SIG-M5 (cell line): Measurements from ENCODE around the gene LRRC37A.
A peak's percentile ranks its signal among the peaks of the same experiment; 100 is the strongest.
"Not testable (repeated sequence)": the region's sequence is repeated elsewhere in the genome, so short reads cannot be mapped to it uniquely, and the experiment has no call there.

Source experiments
- DNase-seq: peaks from one replicate; lab custom pipeline; 2025; lab: John Stamatoyannopoulos, UW

Gene LRRC37A

DNA sequence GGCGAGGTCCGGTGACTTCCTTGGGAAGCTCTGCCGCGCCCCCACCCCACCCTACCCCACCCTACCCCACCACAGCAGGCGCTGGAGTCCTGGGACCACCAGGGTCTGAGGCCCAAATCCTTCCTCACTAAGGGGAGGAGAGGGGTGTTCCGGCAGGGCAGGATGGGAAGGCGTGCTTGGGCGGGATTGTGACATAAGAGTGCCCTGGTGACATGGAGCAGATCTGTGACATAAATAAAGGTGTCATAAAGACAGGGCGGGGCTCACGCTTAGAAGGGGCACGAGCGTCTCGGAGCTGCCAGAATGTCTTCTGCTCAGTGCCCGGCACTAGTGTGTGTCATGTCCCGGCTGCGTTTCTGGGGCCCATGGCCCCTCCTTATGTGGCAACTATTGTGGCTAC, at the start of gene LRRC37A:
Gene LRRC37A, plus strand, starts transcription at position 301 of the 400 bp plus-strand sequence. Its CDS starts 3 bp downstream, at position 304.
- not testable (repeated sequence) for DNase-seq

- DNase-seq = not testable (repeated sequence)
Measured at GRCh38 chr17:46249153-46249552, 45.8 kb upstream of the LRRC37A start.

- DNase-seq = not testable (repeated sequence)
Measured at GRCh38 chr17:46252804-46253203, 42.1 kb upstream of the LRRC37A start.

DNA sequence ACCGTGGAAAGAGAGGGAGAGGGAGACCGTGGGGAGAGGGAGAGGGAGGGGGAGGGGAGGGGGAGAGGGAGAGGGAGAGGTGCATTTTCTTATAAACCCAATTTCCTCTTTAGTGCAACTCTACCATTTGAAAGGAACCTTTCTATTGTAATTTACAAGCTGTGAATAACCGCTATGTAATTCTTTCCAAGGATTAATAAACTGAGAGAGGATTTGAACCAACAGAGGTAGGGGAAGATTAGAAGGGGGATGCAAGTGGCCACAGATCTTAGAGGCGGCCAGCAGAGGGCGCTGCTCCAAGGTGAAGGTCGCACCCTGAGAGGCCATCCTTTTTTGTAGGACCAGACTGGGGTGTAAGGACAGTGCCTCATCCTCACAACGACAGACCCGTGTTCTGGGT, 41.2 kb upstream of the LRRC37A start:
- peak; percentile 37 for DNase-seq

DNA sequence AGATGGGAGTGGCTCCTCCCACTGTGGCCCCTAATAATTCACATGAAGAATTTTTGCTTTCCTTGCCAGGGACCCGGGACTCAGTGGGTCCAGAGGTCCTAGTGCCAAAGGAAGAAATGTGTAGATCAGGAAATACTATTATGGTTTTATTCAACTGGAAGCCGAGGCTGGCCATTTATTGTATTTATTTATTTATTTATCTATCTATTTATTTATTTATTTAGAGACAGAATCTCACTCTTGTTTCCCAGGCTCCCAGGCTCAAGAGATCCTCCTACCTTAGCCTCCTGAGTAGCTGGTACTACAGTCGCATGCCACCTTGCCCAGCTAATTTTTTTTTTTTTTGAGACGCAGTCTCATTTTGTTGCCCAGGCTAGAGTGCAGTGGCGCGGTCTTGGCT, 40.7 kb upstream of the LRRC37A start:
- not testable (repeated sequence) for DNase-seq

DNA sequence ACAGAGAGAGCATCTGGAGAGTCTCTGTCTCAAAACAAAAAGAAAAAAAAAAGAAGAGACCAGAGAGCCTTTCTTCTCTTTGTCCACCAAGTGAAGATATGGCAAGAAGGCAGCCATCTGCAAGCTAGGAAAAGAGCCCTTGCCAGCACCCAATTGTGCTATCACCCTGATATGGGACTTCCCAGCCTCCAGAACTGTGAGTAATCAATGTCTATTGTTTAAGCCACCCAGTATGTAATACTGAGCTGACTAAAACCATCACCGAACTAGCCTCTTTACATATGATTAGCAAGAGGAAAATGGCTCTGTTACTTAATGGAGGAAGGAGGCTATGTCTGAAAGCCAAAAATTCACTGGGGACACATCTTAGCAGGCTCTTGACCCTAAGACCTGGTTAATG, 38.6 kb upstream of the LRRC37A start:
- DNase-seq = not testable (repeated sequence)

GRCh38 chr17:46259845-46260661, 34.9 kb upstream of the LRRC37A start:
- not testable (repeated sequence) for DNase-seq

- DNase-seq = no peak
Measured at GRCh38 chr17:46262271-46262670, 32.7 kb upstream of the LRRC37A start.

DNA sequence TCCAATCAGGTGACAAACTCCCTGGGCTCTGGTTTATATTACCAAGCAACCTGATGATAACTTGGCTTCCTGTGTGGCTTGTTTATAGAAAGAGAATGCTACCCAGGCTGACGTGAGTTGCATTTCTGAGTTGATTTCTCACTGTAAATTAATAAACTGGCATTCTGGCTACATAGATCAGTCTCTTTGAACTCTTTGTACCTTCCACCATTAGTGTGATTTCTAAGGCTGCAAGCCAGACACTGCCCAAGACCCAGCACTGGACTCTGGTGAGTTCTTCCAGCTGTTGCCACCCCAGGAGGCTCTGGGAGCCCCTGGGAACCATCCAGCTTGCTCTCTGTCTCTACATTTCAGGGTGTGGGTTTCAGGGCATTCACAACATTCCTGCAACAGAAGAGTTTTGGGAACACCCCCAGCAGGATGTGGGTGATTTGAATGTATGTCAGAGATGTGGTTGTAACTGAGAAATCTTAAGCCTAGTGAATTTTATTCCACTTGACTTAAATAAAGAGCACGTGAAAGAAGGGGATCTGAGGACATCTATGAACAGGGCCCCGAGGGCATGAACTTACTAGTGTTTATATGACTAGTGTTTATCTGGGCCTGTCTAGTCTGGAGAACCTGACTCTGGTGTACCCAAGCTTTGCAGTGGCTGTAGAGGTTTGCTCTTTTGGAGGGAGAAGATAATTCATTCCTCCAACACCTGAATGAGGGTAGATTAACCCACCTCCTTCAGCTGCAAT, 30.3 kb upstream of the LRRC37A start:
- no peak for DNase-seq

DNA sequence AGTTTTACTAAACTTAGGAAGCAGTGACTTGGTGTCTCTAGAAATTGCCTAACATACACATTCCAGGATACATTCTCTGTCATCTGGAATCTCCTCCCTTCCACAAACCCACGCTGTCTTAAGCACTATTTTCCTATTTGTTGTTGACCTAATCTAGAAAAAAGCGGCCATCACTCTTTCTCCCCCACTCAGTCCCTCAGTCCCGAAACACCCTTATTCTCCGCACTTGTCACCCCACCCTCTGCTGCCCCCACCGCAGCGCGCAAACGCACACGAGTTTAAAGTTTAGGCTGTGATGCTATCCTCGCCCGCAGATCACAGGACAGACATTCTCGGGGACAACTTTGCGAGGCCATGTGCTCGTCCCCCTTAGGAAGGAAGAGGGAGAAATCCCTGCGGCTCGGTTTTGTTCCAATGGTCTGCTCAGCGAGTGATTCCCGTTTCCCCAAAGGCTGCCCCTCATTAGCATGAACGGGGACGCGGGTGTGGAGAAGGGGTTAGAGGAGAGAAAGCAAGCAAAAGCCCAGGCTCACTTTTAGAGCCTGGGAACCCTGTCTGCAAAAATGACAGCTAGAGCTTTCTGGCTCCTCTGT, 28.8 kb upstream of the LRRC37A start:
- not testable (repeated sequence) for DNase-seq

- DNase-seq = no peak
Measured at GRCh38 chr17:46266656-46267544, 28.0 kb upstream of the LRRC37A start.

- no peak for DNase-seq
Measured at GRCh38 chr17:46270032-46270431, 24.9 kb upstream of the LRRC37A start.

DNA sequence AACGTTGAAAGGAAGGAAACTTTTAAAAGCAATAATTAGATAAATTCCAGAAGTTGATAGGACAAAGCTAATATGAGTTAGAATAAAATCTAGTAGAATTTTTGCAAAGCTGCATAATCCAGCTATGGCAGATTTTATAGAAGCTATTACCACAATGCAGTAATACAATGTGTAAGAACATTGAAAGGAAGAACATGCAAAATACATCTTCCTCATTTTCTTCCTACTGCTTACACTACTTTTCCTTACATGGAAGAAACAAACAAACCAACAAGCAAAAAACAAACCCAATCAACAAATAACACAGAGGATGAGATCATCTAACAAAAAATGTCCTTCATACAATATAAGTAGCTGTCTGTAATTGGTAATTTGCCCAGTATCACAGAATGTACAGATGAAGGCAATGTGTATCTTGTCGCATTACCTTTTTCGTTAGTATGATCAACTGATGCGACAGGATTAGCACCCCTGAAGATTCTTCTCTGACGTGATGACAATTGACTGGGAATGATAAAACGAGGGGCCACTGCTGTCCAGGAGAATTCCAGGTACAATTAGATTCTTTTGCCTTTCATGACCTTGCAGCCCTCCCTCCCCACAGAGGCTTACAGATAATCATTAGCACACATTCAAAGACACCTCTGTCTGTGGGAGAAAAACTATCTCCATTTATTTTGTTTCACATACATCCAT, 21.2 kb upstream of the LRRC37A start:
- no peak for DNase-seq

GRCh38 chr17:46274238-46274637, 20.7 kb upstream of the LRRC37A start:
- DNase-seq = no peak

GRCh38 chr17:46276728-46277479, 18.0 kb upstream of the LRRC37A start:
- not testable (repeated sequence) for DNase-seq

GRCh38 chr17:46281336-46281735, 13.6 kb upstream of the LRRC37A start:
- not testable (repeated sequence) for DNase-seq

- not testable (repeated sequence) for DNase-seq
Measured at GRCh38 chr17:46282635-46283034, 12.3 kb upstream of the LRRC37A start.

- DNase-seq = not testable (repeated sequence)
Measured at GRCh38 chr17:46284467-46284866, 10.5 kb upstream of the LRRC37A start.

GRCh38 chr17:46285500-46285899, 9.4 kb upstream of the LRRC37A start:
- DNase-seq = not testable (repeated sequence)

GRCh38 chr17:46286764-46287221, 8.1 kb upstream of the LRRC37A start:
- DNase-seq = peak; percentile 31
